ENCODE data around the gene C14orf119. TPM values are rescaled to one million over a fixed set of nuclear protein-coding genes. Genes with fewer than 3 reads are reported as not detected.

Gene C14orf119
- total RNA-seq, 1 donor from 2014 or later: 27.5 TPM

DNA sequence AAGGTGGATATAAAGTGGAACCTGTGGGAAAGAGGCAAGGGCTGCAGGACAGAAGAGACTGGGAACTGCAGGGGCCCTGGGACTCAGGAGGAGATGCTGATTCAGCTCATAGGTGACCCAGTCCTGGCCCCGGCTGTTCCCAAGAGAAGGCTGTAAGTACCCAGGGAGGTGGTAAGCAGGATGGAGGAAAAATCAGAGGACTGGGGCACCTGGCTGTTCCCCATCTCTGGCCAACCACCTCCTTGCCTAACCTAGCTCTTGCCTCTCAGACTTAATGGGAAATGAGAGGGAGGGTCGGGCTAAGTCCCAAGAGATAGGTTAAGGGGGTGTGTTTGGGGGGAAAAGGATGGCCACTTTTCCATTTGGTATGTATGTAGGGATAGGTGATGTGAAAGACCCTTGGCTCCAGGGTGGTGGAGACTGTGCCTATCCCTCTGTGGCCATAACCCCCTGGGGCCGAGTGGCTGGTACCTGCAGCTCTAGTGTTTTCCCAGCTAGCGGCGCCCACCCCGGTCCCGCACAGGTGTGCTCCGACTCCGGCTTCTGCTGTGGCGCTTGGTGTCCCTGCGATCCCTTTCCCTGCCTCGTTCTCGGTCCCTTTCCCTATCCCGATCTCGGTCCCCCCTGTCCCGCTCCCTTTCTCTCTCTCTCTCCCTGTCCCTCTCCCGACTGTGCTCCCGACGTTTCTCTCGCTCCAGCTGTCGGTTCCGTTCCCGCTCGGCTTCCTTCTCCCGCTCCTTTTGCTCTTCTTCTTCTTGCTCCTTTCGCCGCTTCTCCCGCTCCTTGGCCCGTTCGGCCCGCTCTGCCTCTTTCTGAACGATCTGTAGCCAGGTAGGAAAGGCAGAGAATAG lies 36.4 kb upstream of the C14orf119 start:
- H3K27me3 ChIP-seq (ENCODE audit: control insufficient read depth, insufficient read depth, low read length): no peaks in the 10 kb centered on the region
- TF ChIP-seq CTCF (IDR thresholded peaks at IDR 0.05; ENCODE audit: insufficient read depth, low read length, poor library complexity, severe bottlenecking): no peak
- no peak for DNase-seq (ENCODE audit: low read depth)
- H3K36me3 ChIP-seq (ENCODE audit: control insufficient read depth, insufficient read depth, low read length): peaks cover 5% of the 10 kb centered on the region
- no peak overlapping the region for H3K4me3 ChIP-seq (ENCODE audit: low read depth, low read length)

- H3K4me3 ChIP-seq (ENCODE audit: low read depth, low read length): no peak overlapping the region
- DNase-seq (ENCODE audit: low read depth): no peak
- peaks cover 5% of the 10 kb centered on the region for H3K36me3 ChIP-seq (ENCODE audit: control insufficient read depth, insufficient read depth, low read length)
- no peak for TF ChIP-seq CTCF (IDR thresholded peaks at IDR 0.05; ENCODE audit: insufficient read depth, low read length, poor library complexity, severe bottlenecking)
- no peaks in the 10 kb centered on the region for H3K27me3 ChIP-seq (ENCODE audit: control insufficient read depth, insufficient read depth, low read length)
These were observed 34.6 kb upstream of the C14orf119 start for GRCh38 chr14:23060536-23061260.

DNA sequence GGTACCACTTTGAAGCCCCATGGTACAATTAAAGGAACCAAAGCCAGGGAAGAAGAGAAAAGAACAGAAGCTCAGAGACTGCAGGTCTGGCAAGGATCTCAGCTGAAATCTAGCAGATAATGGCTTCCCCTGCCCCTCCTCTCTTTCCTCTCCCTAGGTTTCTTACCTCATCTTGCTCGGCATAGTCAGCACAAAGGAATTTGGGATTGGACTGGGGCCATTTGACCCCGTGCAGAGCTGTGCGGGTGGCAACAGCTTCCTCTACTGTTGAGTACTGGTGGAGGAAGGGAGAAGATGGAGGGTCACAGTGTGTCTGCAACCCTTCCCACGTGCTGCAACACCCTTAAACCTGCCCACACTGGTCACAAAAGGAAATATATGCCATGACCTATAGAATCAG lies 33.3 kb upstream of the C14orf119 start:
- Histone ChIP-seq H3K27me3 (ENCODE audit: control insufficient read depth, insufficient read depth, low read length) (no peaks in the 10 kb centered on the region), H3K36me3 (ENCODE audit: control insufficient read depth, insufficient read depth, low read length) (peaks cover 9% of the 10 kb centered on the region), H3K4me3 (ENCODE audit: low read depth, low read length) (no peak overlapping the region)
- DNase-seq (ENCODE audit: low read depth): peak; percentile 85
- no peak for TF ChIP-seq CTCF (IDR thresholded peaks at IDR 0.05; ENCODE audit: insufficient read depth, low read length, poor library complexity, severe bottlenecking)

GRCh38 chr14:23063601-23064000 lies 31.7 kb upstream of the C14orf119 start:
- Histone ChIP-seq H3K4me3 (ENCODE audit: low read depth, low read length) (no peak overlapping the region), H3K27me3 (ENCODE audit: control insufficient read depth, insufficient read depth, low read length) (no peaks in the 10 kb centered on the region), H3K36me3 (ENCODE audit: control insufficient read depth, insufficient read depth, low read length) (peaks cover 15% of the 10 kb centered on the region)
- no peak for TF ChIP-seq CTCF (IDR thresholded peaks at IDR 0.05; ENCODE audit: insufficient read depth, low read length, poor library complexity, severe bottlenecking)
- DNase-seq (ENCODE audit: low read depth): no peak

DNA sequence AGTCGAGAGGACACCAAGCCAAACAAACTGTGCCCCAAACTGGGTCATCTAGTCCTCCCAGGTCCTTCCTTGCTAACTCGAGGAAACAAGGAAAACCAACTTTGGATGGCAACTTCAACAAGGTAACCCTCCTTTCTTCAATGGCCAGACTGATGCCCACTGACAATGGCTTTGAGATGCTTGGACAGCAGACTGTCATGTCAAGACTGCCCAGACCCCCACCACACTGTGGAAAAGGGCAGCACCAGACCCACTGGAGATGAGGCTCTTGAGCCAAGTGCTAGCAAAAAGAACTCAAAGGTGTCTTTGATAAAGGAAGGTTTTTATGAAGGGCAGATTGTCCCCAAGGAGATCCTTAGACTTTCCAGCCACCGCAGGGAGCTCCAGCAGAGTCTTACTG lies 28.9 kb upstream of the C14orf119 start:
- Histone ChIP-seq H3K27me3 (ENCODE audit: control insufficient read depth, insufficient read depth, low read length) (no peaks in the 10 kb centered on the region), H3K4me3 (ENCODE audit: low read depth, low read length) (no peak overlapping the region), H3K36me3 (ENCODE audit: control insufficient read depth, insufficient read depth, low read length) (peaks cover 13% of the 10 kb centered on the region)
- no peak for TF ChIP-seq CTCF (IDR thresholded peaks at IDR 0.05; ENCODE audit: insufficient read depth, low read length, poor library complexity, severe bottlenecking)
- DNase-seq (ENCODE audit: low read depth): no peak
